Measurements from ENCODE around the gene TRANK1. TPM values are rescaled to one million over a fixed set of nuclear protein-coding genes. Genes with fewer than 3 reads are reported as not detected.

The TRANK1 gene
- total RNA-seq, 2 experiments from 2014 or later = 84.3 to 93.1 TPM

GRCh38 chr3:36840453-36840921 is 104.4 kb downstream of the TRANK1 start:
- ChIA-PET CTCF (interaction anchor here (1.7 kb wide), 1 partner anchor 14 kb away, joined by 4 read pairs; no protein-coding TSS in a partner anchor), POLR2A (no interaction called here)
- peaks cover 14% of the 10 kb centered on the region for H3K9me3 Mint-ChIP-seq
- H3K27ac Mint-ChIP-seq = no peak overlapping the region
- H3K27me3 Mint-ChIP-seq = no peaks in the 10 kb centered on the region
- H3K4me1 Mint-ChIP-seq = peaks cover 34% of the 10 kb centered on the region
- no peak for DNase-seq
- H3K36me3 Mint-ChIP-seq (ENCODE audit: low read depth) = peaks cover 82% of the 10 kb centered on the region
- H3K4me3 Mint-ChIP-seq = no peak overlapping the region

DNA sequence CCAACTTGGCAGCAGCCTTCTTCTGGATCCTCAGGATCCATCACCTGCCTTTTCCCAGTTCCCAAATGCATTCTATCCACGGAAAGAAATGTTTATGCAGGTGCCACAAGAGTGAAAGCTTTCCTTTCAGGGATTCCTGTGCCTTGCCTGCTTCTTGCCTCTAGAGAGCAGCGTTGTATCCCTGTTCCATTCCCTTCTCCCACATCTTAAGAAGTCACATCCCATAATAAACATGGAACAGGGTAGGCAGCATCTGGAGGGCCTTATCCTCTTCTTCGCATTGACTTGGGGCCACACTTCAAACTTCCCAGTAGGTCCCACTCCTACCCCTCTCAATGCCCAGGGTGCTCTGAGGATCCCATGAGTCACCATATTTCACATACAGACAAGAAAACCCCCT is 107.8 kb downstream of the TRANK1 start:
- Mint-ChIP-seq H3K27me3 (no peaks in the 10 kb centered on the region), H3K4me3 (no peak overlapping the region), H3K4me1 (peaks cover 13% of the 10 kb centered on the region), H3K9me3 (peaks cover 7% of the 10 kb centered on the region), H3K36me3 (ENCODE audit: low read depth) (peaks cover 76% of the 10 kb centered on the region), H3K27ac (no peak overlapping the region)
- ChIA-PET POLR2A (interaction anchor here (1.1 kb wide), 1 partner anchor 106 kb away, joined by 4 read pairs; no protein-coding TSS in a partner anchor), CTCF (interaction anchor here (1.5 kb wide), 1 partner anchor 11 kb away, joined by 5 read pairs; no protein-coding TSS in a partner anchor)
- DNase-seq = no peak

GRCh38 chr3:36833160-36833814 is 111.6 kb downstream of the TRANK1 start:
- CTCF ChIA-PET = interaction anchor here (0.9 kb wide), 1 partner anchor 9 kb away, joined by 4 read pairs; no protein-coding TSS in a partner anchor
- Mint-ChIP-seq H3K4me3 (no peak overlapping the region), H3K27me3 (no peaks in the 10 kb centered on the region), H3K27ac (no peak overlapping the region), H3K9me3 (no peaks in the 10 kb centered on the region), H3K36me3 (ENCODE audit: low read depth) (peaks cover 69% of the 10 kb centered on the region), H3K4me1 (no peaks in the 10 kb centered on the region)
- no peak for DNase-seq
- POLR2A ChIA-PET = no interaction called here

DNA sequence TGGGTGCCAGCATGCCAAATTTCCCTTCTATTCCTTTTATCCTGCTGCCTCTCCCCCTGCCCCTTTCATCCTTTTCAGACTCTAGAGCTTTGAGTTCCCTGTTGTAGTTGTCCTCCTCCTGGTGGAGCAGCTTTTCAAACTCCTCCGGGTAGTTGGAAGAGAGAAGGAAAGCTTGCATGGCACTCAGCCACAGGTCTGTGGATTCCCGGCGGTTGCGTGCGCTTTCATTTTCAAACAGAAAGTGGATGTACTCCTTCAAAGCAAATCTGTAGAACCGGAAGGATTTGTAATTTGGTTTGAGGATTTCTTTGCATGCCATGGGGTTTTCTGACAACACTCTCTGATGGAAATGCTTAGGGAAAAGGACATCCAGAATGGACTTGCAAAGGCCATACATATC is 112.4 kb downstream of the TRANK1 start:
- DNase-seq = no peak
- Mint-ChIP-seq H3K27me3 (no peaks in the 10 kb centered on the region), H3K9me3 (no peaks in the 10 kb centered on the region), H3K27ac (no peak overlapping the region), H3K4me3 (no peak overlapping the region), H3K36me3 (ENCODE audit: low read depth) (peaks cover 70% of the 10 kb centered on the region), H3K4me1 (no peaks in the 10 kb centered on the region)
- ChIA-PET CTCF (no interaction called here), POLR2A (no interaction called here)

DNA sequence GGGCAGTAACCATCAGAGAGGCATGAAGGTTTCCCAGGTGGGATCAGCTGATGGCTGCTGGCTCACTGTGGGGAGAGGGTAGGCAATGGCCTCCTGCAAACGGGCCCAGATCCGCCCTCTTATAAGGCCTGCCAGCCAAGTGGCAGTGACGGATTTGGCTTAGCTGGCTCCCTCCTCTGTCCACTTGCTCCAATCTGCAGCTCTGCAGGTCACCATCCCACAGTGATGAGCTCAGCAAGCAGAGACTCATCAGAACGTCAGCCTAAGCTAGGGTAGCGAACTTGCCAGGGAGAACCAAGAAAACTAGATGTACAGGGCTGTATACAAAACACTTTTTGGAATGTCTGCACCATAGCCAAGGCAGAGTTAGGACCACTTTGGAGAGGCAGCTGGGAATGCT is 117.7 kb downstream of the TRANK1 start:
- no peaks in the 10 kb centered on the region for H3K4me1 Mint-ChIP-seq
- ChIA-PET POLR2A (no interaction called here), CTCF (interaction anchor here (1.0 kb wide), 1 partner anchor 13 kb away, joined by 4 read pairs; no protein-coding TSS in a partner anchor)
- H3K27ac Mint-ChIP-seq = no peak overlapping the region
- H3K9me3 Mint-ChIP-seq = no peaks in the 10 kb centered on the region
- no peak for DNase-seq
- no peaks in the 10 kb centered on the region for H3K27me3 Mint-ChIP-seq
- peaks cover 61% of the 10 kb centered on the region for H3K36me3 Mint-ChIP-seq (ENCODE audit: low read depth)
- no peak overlapping the region for H3K4me3 Mint-ChIP-seq

GRCh38 chr3:36826240-36826639 is 118.6 kb downstream of the TRANK1 start:
- Mint-ChIP-seq H3K4me3 (no peak overlapping the region), H3K36me3 (ENCODE audit: low read depth) (peaks cover 53% of the 10 kb centered on the region), H3K9me3 (no peaks in the 10 kb centered on the region), H3K27ac (no peak overlapping the region), H3K4me1 (no peaks in the 10 kb centered on the region), H3K27me3 (no peaks in the 10 kb centered on the region)
- no peak for DNase-seq
- ChIA-PET POLR2A (no interaction called here), CTCF (interaction anchor here (1.0 to 1.9 kb wide), 2 partner anchors 10 to 14 kb away, joined by 4 to 5 read pairs; no protein-coding TSS in a partner anchor)

- ChIA-PET CTCF (interaction anchor here (0.9 to 1.1 kb wide), 4 partner anchors 9 to 57 kb away, joined by 3 to 4 read pairs (median 4); no protein-coding TSS in a partner anchor), POLR2A (interaction anchor here (0.5 kb wide), 1 partner anchor 154 kb away, joined by 3 read pairs; no protein-coding TSS in a partner anchor)
- H3K4me3 Mint-ChIP-seq = no peak overlapping the region
- H3K36me3 Mint-ChIP-seq (ENCODE audit: low read depth) = peaks cover 42% of the 10 kb centered on the region
- H3K9me3 Mint-ChIP-seq = no peaks in the 10 kb centered on the region
- no peaks in the 10 kb centered on the region for H3K4me1 Mint-ChIP-seq
- H3K27ac Mint-ChIP-seq = no peak overlapping the region
- H3K27me3 Mint-ChIP-seq = no peaks in the 10 kb centered on the region
- no peak for DNase-seq
Measured at GRCh38 chr3:36824443-36824842, 120.4 kb downstream of the TRANK1 start.

DNA sequence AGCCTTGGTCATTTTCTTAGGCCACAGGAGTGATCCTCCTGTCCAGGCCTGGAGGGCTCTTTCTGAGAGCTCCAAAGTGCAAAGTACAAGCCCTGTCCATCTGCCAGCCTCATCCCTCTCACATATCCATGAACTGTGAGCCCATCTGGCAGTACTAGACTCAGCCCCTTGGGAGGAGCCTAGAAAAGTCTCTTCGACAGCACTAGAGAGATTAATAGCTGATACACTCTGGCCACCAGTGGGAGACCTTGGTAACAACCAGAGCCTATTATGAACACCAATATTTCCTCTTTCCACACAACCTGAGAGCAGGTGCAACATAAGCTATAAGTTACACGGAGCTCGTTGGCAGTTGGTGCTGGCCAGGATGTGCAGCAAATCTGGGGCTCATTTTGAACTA is 121.0 kb downstream of the TRANK1 start:
- H3K36me3 Mint-ChIP-seq (ENCODE audit: low read depth) = peaks cover 36% of the 10 kb centered on the region
- H3K4me3 Mint-ChIP-seq = no peak overlapping the region
- no peak for DNase-seq
- no peak overlapping the region for H3K27ac Mint-ChIP-seq
- POLR2A ChIA-PET = interaction anchor here (0.5 kb wide), 1 partner anchor 155 kb away, joined by 3 read pairs; no protein-coding TSS in a partner anchor
- H3K4me1 Mint-ChIP-seq = no peaks in the 10 kb centered on the region
- CTCF ChIA-PET = interaction anchor here (0.9 to 1.1 kb wide), 4 partner anchors 9 to 56 kb away, joined by 3 to 4 read pairs (median 4); no protein-coding TSS in a partner anchor
- H3K27me3 Mint-ChIP-seq = no peaks in the 10 kb centered on the region
- H3K9me3 Mint-ChIP-seq = no peaks in the 10 kb centered on the region

- no peak for DNase-seq
- Mint-ChIP-seq H3K27me3 (no peaks in the 10 kb centered on the region), H3K4me3 (no peak overlapping the region), H3K4me1 (no peaks in the 10 kb centered on the region), H3K9me3 (no peaks in the 10 kb centered on the region), H3K36me3 (ENCODE audit: low read depth) (peaks cover 9% of the 10 kb centered on the region), H3K27ac (no peak overlapping the region)
- ChIA-PET CTCF (no interaction called here), POLR2A (no interaction called here)
Measured at GRCh38 chr3:36820083-36820482, 124.8 kb downstream of the TRANK1 start.

DNA sequence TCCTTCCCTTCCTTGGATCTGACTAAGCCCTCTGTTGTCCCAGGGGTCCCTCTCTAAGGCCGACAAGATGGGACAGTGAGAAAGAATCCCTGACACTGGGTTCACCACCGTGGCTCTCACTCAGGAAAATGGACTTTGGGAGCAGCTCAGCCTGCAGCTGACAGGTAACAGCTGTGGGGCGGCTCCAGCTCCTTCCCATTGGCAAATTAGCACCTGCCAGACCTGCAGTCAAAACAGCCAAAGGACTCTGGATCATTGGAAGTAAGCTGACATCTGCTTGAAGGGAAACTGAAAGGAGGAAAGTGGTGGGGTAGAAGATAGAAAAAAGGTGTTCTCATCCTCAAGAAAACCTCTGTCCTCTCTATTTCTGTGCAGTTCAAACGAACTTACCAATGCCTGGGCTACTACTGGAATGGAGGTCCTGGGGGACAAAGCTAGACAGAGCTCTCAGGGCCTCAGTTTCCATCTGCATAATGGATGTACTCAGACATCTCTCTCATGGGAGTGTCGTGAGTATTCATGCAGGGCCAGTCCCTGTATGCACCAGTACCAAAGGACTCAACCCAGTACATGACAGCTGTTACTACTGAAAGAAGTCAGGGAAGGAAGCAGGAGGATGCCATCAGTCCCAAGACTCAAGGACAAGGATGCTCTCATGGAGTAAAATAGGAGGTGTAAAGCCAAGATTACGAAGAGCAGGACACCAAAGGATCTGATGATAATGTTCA is 126.9 kb downstream of the TRANK1 start:
- no peak for DNase-seq
- ChIA-PET CTCF (interaction anchor here (0.6 kb wide), 1 partner anchor 173 kb away, joined by 4 read pairs; no protein-coding TSS in a partner anchor), POLR2A (no interaction called here)
- Mint-ChIP-seq H3K27ac (no peak overlapping the region), H3K9me3 (no peaks in the 10 kb centered on the region), H3K4me1 (no peaks in the 10 kb centered on the region), H3K36me3 (ENCODE audit: low read depth) (no peaks in the 10 kb centered on the region), H3K27me3 (no peaks in the 10 kb centered on the region), H3K4me3 (no peak overlapping the region)

GRCh38 chr3:36815375-36815774 is 129.5 kb downstream of the TRANK1 start:
- ChIA-PET CTCF (interaction anchor here (1.5 to 1.9 kb wide), 2 partner anchors 10 to 31 kb away, joined by 4 to 6 read pairs; no protein-coding TSS in a partner anchor), POLR2A (no interaction called here)
- Mint-ChIP-seq H3K27me3 (peaks cover 2% of the 10 kb centered on the region), H3K27ac (no peak overlapping the region), H3K4me1 (no peaks in the 10 kb centered on the region), H3K9me3 (no peaks in the 10 kb centered on the region), H3K4me3 (no peak overlapping the region), H3K36me3 (ENCODE audit: low read depth) (no peaks in the 10 kb centered on the region)
- DNase-seq = no peak

DNA sequence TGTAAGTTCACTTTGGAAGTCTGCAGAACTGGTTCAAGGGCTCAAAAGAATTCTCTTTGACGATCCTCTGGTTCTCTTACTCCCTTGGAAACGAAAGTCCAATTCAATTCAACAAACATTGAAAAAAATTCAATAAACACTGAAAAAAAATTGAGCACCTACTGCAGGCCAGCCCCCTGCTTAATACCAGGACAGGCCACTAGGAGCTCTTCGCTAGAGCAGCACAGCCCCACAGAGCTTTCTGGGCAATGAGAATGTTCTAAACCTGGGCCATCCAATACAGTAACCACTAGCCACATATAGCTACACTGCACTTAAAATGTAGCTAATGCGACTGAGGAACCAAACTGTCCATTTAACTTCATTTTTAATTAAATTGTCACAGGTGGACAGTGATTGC is 130.1 kb downstream of the TRANK1 start:
- no peaks in the 10 kb centered on the region for H3K9me3 Mint-ChIP-seq
- H3K27me3 Mint-ChIP-seq = peaks cover 2% of the 10 kb centered on the region
- ChIA-PET CTCF (interaction anchor here (0.6 to 1.9 kb wide), 3 partner anchors 10 to 30 kb away, joined by 3 to 6 read pairs (median 4); no protein-coding TSS in a partner anchor), POLR2A (no interaction called here)
- no peaks in the 10 kb centered on the region for H3K4me1 Mint-ChIP-seq
- no peak overlapping the region for H3K27ac Mint-ChIP-seq
- no peak overlapping the region for H3K4me3 Mint-ChIP-seq
- no peaks in the 10 kb centered on the region for H3K36me3 Mint-ChIP-seq (ENCODE audit: low read depth)
- no peak for DNase-seq
